Measurements from ENCODE around the gene KDM4B. TPM values are rescaled to one million over a fixed set of nuclear protein-coding genes. Genes with fewer than 3 reads are reported as not detected.
A peak's percentile ranks its signal among the peaks of the same experiment; 100 is the strongest.

The KDM4B gene
- total RNA-seq, 1 donor from 2014 or later: 34.6 TPM

- intact Hi-C loops (cut with DNase I): no loop called here
- DNase-seq (peak; percentile 41), ATAC-seq (ENCODE audit: poor library complexity) (no peak)
These were observed 174.8 kb downstream of the KDM4B start for GRCh38 chr19:5143471-5144411.

- intact Hi-C loops (cut with DNase I): no loop called here
- peak; percentile 36 for DNase-seq
- no peak for ATAC-seq (ENCODE audit: poor library complexity)
These were observed 175.7 kb downstream of the KDM4B start for GRCh38 chr19:5144545-5145179.

GRCh38 chr19:5145521-5146511 lies 176.9 kb downstream of the KDM4B start:
- intact Hi-C loops (cut with DNase I): no loop called here
- DNase-seq: peak; percentile 39

GRCh38 chr19:5147074-5147977 lies 178.4 kb downstream of the KDM4B start:
- peak; percentile 35 for DNase-seq
- no peak for ATAC-seq (ENCODE audit: poor library complexity)
- intact Hi-C loops (cut with DNase I): no loop called here

More at GRCh38 chr19:5145521-5146511, 176.9 kb downstream of the KDM4B start:
- ATAC-seq (ENCODE audit: poor library complexity): no peak

GRCh38 chr19:5147978-5148793 lies 179.3 kb downstream of the KDM4B start:
- ATAC-seq (ENCODE audit: poor library complexity) (no peak), DNase-seq (peak; percentile 30)
- intact Hi-C loops (cut with DNase I): no loop called here

- ATAC-seq (ENCODE audit: poor library complexity): no peak
- intact Hi-C loops (cut with DNase I): no loop called here
These were observed 179.9 kb downstream of the KDM4B start for GRCh38 chr19:5148794-5149190.

GRCh38 chr19:5149508-5149907 lies 180.6 kb downstream of the KDM4B start:
- DNase-seq (peak; percentile 27), ATAC-seq (ENCODE audit: poor library complexity) (no peak)
- intact Hi-C loops (cut with DNase I): no loop called here

More at GRCh38 chr19:5148794-5149190, 179.9 kb downstream of the KDM4B start:
- peak; percentile 36 for DNase-seq

- DNase-seq (peak; percentile 31), ATAC-seq (ENCODE audit: poor library complexity) (no peak)
- intact Hi-C loops (cut with DNase I): no loop called here
These were observed 181.3 kb downstream of the KDM4B start for GRCh38 chr19:5149932-5150901.

- ATAC-seq (ENCODE audit: poor library complexity) (no peak), DNase-seq (peak; percentile 32)
- intact Hi-C loops (cut with DNase I): no loop called here
These were observed 182.2 kb downstream of the KDM4B start for GRCh38 chr19:5150902-5151741.

GRCh38 chr19:5152013-5152763 lies 183.3 kb downstream of the KDM4B start:
- peak; percentile 22 for DNase-seq
- intact Hi-C loops (cut with DNase I): no loop called here
- no peak for ATAC-seq (ENCODE audit: poor library complexity)

- DNase-seq: peak; percentile 33
- intact Hi-C loops (cut with DNase I): no loop called here
- no peak for ATAC-seq (ENCODE audit: poor library complexity)
These were observed 184.0 kb downstream of the KDM4B start for GRCh38 chr19:5152767-5153532.

- ATAC-seq (ENCODE audit: poor library complexity): peak; percentile 9
- peak; percentile 18 for DNase-seq
- intact Hi-C loops (cut with DNase I): no loop called here
These were observed 184.8 kb downstream of the KDM4B start for GRCh38 chr19:5153601-5154128.

- ATAC-seq (ENCODE audit: poor library complexity) (peak; percentile 28), DNase-seq (peak; percentile 47)
- intact Hi-C loops (cut with DNase I): no loop called here
These were observed 185.4 kb downstream of the KDM4B start for GRCh38 chr19:5154129-5154798.
